ENCODE results near the gene GGT7.

GRCh38 chr20:34915131-34915530, 42.5 kb upstream of the GGT7 start:
- TF ChIP-seq, protein P1, sequence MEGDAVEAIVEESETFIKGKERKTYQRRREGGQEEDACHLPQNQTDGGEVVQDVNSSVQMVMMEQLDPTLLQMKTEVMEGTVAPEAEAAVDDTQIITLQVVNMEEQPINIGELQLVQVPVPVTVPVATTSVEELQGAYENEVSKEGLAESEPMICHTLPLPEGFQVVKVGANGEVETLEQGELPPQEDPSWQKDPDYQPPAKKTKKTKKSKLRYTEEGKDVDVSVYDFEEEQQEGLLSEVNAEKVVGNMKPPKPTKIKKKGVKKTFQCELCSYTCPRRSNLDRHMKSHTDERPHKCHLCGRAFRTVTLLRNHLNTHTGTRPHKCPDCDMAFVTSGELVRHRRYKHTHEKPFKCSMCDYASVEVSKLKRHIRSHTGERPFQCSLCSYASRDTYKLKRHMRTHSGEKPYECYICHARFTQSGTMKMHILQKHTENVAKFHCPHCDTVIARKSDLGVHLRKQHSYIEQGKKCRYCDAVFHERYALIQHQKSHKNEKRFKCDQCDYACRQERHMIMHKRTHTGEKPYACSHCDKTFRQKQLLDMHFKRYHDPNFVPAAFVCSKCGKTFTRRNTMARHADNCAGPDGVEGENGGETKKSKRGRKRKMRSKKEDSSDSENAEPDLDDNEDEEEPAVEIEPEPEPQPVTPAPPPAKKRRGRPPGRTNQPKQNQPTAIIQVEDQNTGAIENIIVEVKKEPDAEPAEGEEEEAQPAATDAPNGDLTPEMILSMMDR (IDR thresholded peaks at IDR 0.05), result no peak
- no peak for TF ChIP-seq POLR2A (IDR thresholded peaks at IDR 0.05)
